Testis (tissue), 2 donors: Measurements from ENCODE around the gene POLR2J.

Experiments
- CTCF ChIP-seq, 3 experiments: fragments of 450-650 bp in 2 of 3; fragments of 200-600 bp in 1 of 3; sonication (generic) in 1 of 3; IDR thresholded peaks; one replicate each; pipeline ENCODE4 v1.5.1; 2016 to 2019; ENCODE audit warnings: antibody characterized with exemption in 3 of 3, mild to moderate bottlenecking in 2 of 3, moderate library complexity in 1 of 3
- POLR2A ChIP-seq: fragments of 450-650 bp; IDR thresholded peaks from one replicate; pipeline ENCODE4 v1.6.1; 2017; ENCODE audit warnings: antibody characterized with exemption, mild to moderate bottlenecking, moderate library complexity

GRCh38 chr7:102464577-102465280, 14.0 kb downstream of the POLR2J start, which contains the start of the genes ALKBH4 and LRWD1:
- TF ChIP-seq CTCF (IDR thresholded peaks at IDR 0.05) (peak in 1 of 3 experiments; percentile 36), POLR2A (no peak)
